HG02884 (cell line): ENCODE results near the gene ABTB1.
A peak's percentile ranks its signal among the peaks of the same experiment; 100 is the strongest.

Experiments
- ATAC-seq: cut with Tn5 transposase; IDR thresholded peaks from one replicate; pipeline ENCODE4 v1.9.1; 2021; ENCODE audit warnings: mild to moderate bottlenecking, moderate library complexity; ENCODE audit not compliant: unreplicated experiment

Gene ABTB1

DNA sequence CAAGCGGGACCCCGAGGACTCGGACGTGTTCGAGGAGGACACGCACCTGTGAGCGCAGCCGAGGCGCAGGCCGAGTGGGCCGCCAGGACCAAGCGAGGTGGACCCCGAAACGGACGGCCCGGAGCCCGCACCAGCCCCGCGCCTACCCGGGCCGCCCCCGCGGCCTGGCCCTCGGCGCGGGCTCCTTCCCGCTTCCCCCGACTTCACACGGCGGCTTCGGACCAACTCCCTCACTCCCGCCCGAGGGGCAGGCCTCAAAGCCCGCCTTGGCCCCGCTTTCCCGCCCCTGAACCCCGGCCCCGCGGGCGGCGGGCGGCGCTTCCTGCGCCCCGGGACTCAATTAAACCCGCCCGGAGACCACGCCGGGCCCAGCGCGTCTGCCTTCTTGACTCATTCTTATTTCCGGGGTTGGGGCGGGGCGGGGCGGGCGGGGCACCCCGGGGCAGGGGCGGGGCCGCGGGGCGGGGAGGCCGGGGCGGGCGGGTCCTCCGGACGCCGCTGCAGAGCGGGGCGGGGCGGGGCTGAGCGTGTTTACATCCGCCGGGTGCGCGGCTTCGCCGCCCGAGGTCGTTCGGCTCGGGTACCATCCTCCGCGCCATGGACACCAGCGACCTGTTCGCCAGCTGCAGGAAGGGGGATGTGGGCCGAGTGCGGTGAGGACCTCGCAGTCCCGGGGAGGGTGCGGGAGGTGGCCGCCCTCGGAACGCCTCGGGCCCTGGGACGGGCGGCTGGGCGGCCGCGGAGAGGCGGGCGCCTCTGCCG is at the start of gene ABTB1:
Gene ABTB1 (plus strand): TSS at position 524 of the 762 bp plus-strand sequence. CDS start 74 bp downstream, at position 598.
- ATAC-seq, result peak; percentile 68

DNA sequence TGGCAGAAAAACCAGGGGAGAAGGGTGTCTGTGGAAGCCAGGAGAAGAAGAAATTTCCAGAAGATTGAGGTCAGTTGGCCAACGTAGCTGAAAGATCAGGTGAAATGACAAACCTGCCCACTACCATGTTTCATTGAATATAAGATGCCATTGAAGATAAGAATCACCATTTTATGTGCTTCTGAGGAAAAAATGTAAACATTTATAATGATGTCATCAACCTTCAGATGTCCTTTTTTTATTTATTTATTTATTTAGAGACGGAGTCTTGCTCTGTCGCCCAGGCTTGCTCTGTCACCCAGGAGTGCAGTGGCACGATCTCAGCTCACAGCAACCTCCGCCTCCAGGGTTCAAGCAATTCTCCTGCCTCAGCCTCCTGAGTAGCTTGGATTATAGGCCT is 48.7 kb upstream of the ABTB1 start:
- ATAC-seq, result no peak

- no peak for ATAC-seq
Measured at GRCh38 chr3:127625821-127626220, 46.9 kb upstream of the ABTB1 start.

DNA sequence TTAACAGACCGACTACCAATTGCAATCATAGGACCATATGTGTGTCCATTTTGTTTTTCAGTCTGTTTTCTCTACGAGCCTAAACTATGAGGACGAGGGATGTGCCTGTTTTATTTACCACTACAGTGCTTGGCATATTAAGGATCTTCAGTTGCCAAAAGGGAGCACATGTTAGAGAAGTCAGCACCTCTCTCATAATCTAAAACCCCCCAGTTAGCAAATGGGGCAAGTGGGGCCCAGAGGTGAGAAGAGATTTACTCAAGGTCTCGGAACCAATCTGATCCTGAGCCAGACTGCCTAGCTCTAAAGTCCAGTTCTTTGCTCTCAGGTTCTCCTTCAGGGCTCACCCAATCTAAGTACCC is 44.3 kb upstream of the ABTB1 start:
- no peak for ATAC-seq

GRCh38 chr3:127628788-127629466 is 43.8 kb upstream of the ABTB1 start, which contains the start of gene PODXL2:
PODXL2 (plus strand) TSS chr3:127629185; CDS start chr3:127629220, 35 bp downstream.
- ATAC-seq, result peak; percentile 59

DNA sequence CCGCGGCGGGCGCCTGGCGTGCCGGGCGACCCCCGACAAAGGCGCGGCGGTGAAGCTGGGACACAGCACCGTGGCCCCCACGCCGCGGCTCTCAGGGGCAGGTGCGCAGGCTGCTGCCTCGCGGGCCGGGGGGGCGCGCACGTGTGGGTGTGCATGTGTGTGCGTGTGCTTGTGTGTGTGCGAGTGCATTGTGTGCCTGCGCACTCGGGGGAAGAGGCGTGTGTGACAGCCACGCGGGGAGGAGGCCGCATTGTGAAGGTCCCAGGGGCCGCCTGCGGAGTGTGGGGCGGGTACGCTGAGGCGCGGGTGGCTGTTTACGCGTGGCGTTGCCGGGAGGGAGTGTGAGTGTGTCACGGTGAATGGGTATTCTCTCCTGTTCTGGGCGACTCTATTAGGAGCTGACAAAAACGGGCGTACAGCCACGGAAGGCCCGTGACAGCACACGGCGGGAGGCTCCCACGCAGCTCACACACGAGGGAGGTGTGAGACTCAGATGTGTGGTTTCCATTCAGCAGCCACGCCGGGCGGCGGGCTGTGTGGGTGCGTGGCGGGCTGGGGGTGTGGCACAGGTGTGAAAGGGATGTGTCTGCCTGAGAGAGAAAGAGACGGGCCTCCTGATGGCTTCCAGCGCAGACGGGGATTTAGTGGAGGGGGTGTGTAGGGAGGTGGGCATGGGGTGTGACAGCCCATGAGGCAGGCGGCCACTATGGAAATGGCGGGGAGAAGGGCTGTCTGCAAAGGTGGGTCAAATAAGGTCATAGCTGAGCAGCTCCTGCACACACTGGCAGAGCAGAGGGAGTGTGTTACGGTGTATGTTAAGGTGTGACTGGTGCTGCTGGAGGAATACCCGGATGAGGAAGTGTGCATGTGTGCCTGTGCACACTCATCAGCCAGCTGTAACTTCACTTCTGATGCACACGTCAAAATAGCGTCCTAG is 43.0 kb upstream of the ABTB1 start:
- peak; percentile 20 for ATAC-seq

- ATAC-seq, result no peak
Measured at GRCh38 chr3:127630811-127631714, 41.7 kb upstream of the ABTB1 start.

DNA sequence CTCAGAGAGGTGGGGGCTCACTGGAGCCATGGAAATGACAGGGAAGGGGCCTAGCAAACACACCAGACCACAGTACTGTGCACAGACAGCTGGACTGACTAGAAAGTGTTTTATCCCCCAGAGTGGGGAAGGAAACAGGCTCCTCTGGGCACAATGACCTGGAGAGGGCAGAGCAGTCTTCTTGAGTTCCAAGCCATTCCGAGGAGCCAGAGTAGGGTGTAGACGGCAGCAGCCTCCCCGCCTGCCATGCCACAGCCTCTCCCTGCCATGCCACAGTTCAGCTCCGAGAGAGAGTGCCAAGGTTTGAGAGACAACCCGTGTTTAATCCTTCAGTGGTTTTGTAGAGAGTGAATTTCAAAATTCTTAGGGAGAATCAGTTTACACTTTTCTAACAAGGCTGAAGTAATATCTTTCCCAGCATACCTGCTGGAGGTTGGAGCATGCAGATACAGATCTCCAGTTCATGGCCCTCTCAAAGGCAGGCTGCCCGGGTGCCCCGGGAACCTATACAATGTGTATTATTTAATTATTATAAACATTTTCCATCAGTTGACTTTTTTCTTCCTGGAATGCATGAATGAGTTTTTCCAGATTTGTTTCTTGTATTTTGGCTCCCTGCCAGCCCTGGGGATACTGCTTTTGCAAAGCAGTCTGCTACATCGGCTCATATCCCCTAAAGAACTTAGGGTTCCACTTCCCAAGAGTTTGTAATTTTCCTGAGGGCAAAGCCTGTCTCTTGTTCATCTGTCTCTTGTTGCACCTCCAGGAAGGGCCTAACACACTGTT is 40.5 kb upstream of the ABTB1 start:
- ATAC-seq, result no peak

DNA sequence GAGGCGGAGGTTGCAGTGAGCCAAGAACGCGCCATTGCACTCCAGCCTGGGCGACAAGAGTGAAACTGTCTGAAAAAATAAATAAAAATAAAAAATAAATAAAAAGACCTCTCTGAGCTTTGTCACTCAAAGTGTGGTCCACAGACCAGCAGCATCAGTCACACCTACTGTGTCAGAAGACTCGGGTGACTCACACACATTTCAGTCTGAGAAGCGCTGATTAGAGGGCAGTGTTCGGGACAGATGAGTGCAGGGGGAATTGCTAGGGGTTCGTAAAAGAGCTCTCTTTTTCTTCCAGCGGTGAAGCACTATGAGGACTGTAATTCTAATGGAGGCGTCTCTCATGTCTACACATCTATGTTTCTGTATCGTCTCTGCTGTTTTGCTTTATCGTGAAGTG is 38.1 kb upstream of the ABTB1 start:
- no peak for ATAC-seq

DNA sequence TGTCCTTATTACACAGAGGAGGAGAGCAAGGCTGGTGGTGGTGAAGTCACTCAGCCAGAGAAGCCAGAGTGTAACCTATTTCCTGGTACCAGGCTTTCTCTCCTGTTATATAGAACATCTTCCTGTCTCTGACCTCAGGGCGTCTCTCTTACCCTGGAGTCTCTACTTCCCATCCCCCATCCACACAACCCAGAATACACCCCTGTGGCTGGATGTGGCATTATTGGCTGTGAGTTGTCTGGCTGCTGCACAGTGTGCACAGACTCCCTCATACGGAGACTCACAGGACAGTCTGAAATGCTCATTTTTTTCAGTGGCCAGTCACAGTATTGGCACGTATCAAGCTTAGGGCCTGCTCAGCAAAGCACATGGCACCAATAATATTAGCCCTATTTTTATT is 35.2 kb upstream of the ABTB1 start:
- ATAC-seq, result no peak

GRCh38 chr3:127637971-127638370 is 34.8 kb upstream of the ABTB1 start:
- ATAC-seq, result no peak

- ATAC-seq, result no peak
Measured at GRCh38 chr3:127639173-127640041, 33.3 kb upstream of the ABTB1 start.

DNA sequence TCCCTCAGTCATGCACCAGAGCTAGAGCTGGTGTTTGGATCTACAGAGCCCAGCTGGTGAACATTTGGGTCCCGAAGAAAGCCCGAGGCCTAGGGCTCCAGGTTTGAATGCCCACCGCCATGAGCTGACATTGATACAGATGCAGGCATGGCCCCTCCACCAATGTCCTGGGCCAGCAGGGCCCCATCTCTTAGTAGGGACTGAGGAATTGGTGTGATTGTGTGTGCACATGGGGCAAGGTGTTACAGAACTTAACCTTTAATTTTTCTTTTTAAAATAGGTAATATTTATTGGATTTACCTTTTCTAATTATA is 32.8 kb upstream of the ABTB1 start:
- ATAC-seq, result no peak

GRCh38 chr3:127644641-127645370 is 27.9 kb upstream of the ABTB1 start:
- ATAC-seq, result no peak

- no peak for ATAC-seq
Measured at GRCh38 chr3:127645371-127646015, 27.3 kb upstream of the ABTB1 start.

GRCh38 chr3:127646501-127647046 is 26.2 kb upstream of the ABTB1 start:
- ATAC-seq, result no peak

DNA sequence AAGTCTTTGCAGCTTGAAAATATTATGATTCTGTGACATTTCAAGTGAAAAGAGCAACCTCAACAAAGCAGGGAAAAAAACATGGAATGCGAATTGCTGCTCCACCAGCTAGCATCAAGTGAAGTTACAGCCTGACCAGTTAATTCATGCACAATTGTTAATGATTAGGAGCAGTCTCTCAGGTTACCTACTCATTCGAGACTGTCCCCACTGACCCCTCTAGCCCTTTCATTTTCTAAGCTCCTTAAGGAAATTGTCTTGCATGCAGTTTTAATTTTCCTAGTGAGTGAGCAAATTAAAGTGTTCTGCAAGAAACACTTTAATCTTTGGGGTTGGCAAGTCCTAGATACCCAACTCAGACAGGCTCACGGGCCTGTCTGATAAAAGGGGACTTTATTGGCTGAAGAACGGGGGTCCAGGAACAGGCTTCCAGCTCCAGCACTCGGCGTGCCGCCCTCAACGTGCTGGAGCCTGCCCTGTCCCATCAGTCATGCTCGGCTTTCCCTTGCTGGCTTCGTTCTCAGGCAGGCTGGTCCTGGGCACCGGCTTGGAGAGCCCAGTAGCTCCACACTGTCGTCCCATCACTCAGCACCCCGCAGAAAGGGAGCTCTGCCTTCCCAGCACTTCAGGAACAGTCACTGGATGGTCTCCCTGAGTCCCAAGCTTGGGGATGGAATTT is 25.4 kb upstream of the ABTB1 start:
- no peak for ATAC-seq
